Glomerular visceral epithelial cell (primary cell): Measurements from ENCODE around the gene ROBO3.

ENCODE experiments used
- DNase-seq: peaks from one replicate; pipeline ENCODE4 v3.0.0-alpha.2; 2016; ENCODE audit errors: extremely low spot score

Gene ROBO3

DNA sequence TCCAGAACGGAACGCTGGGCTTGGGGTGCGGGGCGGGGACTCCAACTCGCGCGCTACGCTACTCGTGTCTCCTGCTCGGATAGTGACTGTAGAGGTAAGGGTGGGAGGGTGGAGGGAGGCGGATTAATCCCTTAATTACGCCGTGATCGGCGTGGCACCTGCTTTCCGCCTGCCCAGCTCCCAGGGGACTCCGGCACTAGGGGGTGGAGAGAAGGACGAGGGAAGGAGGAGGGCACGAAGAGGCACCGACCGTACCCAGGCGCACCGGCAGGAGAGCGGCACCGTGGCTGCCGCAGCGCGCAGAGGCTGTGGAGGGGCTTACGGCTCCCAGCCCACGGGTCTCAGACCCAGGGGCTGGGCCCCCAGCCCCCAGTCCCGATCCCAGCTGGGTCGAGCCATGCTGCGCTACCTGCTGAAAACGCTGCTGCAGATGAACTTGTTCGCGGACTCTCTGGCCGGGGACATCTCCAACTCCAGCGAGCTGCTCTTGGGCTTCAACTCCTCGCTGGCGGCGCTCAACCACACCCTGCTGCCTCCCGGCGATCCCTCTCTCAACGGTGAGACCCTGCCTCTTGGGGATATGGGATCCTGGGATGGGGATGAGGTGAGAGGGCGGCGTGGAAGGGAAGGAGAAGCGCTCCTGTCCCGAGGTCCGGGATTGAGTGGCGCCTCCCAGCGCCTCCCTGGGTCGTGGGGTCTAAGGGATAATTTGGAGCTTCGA is at the start of gene ROBO3:
ROBO3 (plus strand) TSS at position 252 of the 721 bp plus-strand sequence; CDS start at position 398, 146 bp downstream.
- no peak for DNase-seq

GRCh38 chr11:124817036-124817435 is 48.2 kb upstream of the ROBO3 start:
- no peak for DNase-seq

GRCh38 chr11:124821995-124822730 is 43.1 kb upstream of the ROBO3 start:
- DNase-seq: no peak

- no peak for DNase-seq
Observed at GRCh38 chr11:124823512-124824376, 41.5 kb upstream of the ROBO3 start.

- DNase-seq: no peak
Observed at GRCh38 chr11:124825876-124826275, 39.4 kb upstream of the ROBO3 start.

- DNase-seq: no peak
Observed at GRCh38 chr11:124829986-124830385, 35.2 kb upstream of the ROBO3 start.

GRCh38 chr11:124830749-124831148 is 34.5 kb upstream of the ROBO3 start:
- DNase-seq: peak; percentile 19

GRCh38 chr11:124831897-124832296 is 33.3 kb upstream of the ROBO3 start:
- DNase-seq: no peak

- peak; percentile 30 for DNase-seq
Observed at GRCh38 chr11:124832571-124832970, 32.7 kb upstream of the ROBO3 start.

DNA sequence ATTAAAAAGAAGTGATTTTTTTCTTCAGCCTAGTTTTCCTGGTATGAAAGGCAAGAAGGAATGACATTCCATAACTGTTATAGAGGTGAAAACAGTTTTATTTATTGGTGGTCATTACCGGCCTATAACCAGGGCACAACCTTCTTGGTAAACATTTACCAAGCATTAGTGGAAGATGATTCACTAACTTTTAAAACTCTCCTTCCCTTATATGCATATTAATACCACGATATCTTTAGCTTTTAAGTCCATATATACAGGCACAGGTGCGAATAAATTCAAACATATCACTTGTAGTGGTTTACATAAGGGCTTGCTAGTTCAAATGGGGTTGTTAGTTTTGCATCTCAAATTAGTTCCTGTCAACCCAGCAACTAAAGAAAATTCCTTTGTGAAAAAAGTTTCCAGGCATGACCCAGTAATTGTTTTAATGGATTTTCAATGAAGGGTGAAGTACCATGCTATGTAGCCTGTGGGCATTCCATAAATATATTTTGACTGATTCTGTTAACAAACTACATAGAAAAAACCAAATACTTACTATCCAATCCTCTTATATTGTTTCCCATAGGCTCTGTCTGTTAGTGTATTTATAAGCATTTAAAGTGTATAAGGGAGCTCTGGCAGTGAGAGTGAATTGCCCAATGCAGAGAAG is 30.6 kb upstream of the ROBO3 start:
- DNase-seq: no peak

GRCh38 chr11:124835918-124836317 is 29.3 kb upstream of the ROBO3 start:
- DNase-seq: no peak

DNA sequence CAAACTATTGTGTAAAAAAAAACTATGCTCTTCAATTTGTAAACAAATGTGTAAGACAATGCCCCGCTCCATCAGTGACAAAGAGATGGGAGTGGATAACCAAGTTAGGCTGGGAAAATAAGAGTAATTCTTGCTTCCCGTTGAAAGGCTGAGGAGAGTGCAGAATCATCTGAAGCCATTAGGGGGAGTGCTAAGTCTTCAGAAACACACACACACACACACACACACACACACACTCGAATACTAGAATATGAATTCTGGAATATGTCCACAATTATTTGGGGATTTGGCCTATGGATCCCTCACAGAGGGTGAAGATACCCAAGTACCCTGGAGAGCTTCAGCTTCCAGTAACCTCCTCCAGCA is 27.8 kb upstream of the ROBO3 start:
- peak; percentile 70 for DNase-seq

DNA sequence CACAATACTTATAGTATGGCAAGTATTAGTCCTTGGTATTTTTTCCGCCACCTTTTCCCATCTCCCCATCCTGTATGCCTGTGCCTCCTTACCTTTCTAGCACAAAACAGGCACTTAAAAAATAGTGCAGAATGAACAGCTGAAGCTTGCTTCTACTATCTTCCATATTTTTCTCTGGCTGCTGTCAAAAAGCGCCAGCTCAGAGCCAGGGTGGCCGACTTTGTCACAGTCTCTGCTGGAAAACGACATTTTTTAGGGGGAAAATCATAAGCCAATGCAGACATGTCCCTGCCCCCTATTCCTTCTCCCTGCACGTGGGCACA is 26.5 kb upstream of the ROBO3 start:
- DNase-seq: no peak

- no peak for DNase-seq
Observed at GRCh38 chr11:124839128-124839971, 25.9 kb upstream of the ROBO3 start.

- no peak for DNase-seq
Observed at GRCh38 chr11:124839972-124840621, 25.1 kb upstream of the ROBO3 start.

DNA sequence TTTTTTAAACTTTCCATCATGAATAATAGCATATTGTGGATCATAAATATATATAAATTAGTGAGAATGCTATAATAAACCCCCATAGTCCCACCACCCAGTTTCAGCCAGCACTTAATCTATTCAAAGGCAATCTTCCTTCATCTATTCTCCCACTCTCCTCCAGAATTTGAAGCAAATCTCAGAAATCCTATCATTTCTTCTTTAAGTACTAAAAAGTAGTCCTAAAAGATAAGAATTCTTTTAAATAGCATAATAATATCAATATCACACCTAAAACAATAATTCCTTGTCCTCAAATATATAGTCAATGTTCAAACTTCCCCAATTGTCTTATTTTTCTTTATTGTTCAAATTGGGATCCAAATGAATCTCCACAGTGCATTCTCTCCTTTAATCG is 24.6 kb upstream of the ROBO3 start:
- no peak for DNase-seq

GRCh38 chr11:124841201-124841600 is 24.0 kb upstream of the ROBO3 start:
- DNase-seq: no peak

- DNase-seq: no peak
Observed at GRCh38 chr11:124841840-124842239, 23.4 kb upstream of the ROBO3 start.

GRCh38 chr11:124842305-124842704 is 22.9 kb upstream of the ROBO3 start:
- no peak for DNase-seq

DNA sequence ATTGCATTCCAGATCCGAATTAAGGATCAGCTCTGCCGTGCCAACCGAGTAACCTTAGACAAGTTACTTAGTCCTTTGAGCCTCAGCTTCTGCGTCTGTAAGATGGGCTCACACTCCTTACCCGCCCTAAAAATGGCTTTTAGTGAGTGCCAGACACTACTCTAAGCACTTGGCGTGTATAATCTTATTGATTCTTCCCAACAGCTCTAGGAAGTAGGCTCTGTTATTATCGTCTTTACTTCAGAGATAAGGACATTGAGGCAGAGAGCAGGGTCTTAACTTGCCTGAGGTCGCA is 21.7 kb upstream of the ROBO3 start:
- no peak for DNase-seq

DNA sequence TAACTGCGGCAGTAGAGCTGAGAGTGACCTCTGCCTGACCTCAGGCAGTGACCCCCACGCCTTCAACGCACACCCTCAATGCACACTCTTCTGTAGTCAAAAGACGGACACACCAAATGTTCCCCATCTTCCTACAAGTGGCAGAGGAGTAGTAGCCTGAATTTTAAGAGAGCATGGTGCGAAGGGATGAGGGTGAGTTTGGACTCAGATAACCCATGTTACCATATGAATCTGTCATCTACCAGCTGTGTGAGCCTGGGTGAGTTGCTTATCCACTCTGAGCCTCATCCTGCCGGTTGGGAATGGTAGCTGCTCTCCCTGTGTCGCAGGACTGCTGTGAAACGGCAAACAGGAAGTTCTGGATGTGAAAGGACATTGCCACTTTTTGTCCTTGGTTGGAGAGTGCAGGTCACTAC is 20.6 kb upstream of the ROBO3 start:
- DNase-seq: no peak
